ENCODE measurements around the gene GPBP1.

- TF ChIP-seq CTCF (IDR thresholded peaks at IDR 0.05; ENCODE audit: poor library complexity, severe bottlenecking): no peak
- TF ChIP-seq POLR2AphosphoS5 (IDR thresholded peaks at IDR 0.05): no peak
- TF ChIP-seq RAD21 (conservative IDR thresholded peaks at IDR 0.05): no peak
- TF ChIP-seq EZH2 (IDR thresholded peaks at IDR 0.05; ENCODE audit: borderline replicate concordance, insufficient read depth, low read length, poor library complexity, severe bottlenecking): no peak
- TF ChIP-seq, protein P1, sequence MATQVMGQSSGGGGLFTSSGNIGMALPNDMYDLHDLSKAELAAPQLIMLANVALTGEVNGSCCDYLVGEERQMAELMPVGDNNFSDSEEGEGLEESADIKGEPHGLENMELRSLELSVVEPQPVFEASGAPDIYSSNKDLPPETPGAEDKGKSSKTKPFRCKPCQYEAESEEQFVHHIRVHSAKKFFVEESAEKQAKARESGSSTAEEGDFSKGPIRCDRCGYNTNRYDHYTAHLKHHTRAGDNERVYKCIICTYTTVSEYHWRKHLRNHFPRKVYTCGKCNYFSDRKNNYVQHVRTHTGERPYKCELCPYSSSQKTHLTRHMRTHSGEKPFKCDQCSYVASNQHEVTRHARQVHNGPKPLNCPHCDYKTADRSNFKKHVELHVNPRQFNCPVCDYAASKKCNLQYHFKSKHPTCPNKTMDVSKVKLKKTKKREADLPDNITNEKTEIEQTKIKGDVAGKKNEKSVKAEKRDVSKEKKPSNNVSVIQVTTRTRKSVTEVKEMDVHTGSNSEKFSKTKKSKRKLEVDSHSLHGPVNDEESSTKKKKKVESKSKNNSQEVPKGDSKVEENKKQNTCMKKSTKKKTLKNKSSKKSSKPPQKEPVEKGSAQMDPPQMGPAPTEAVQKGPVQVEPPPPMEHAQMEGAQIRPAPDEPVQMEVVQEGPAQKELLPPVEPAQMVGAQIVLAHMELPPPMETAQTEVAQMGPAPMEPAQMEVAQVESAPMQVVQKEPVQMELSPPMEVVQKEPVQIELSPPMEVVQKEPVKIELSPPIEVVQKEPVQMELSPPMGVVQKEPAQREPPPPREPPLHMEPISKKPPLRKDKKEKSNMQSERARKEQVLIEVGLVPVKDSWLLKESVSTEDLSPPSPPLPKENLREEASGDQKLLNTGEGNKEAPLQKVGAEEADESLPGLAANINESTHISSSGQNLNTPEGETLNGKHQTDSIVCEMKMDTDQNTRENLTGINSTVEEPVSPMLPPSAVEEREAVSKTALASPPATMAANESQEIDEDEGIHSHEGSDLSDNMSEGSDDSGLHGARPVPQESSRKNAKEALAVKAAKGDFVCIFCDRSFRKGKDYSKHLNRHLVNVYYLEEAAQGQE (IDR thresholded peaks at IDR 0.05; ENCODE audit: borderline replicate concordance): no peak
- TF ChIP-seq EP300 (conservative IDR thresholded peaks at IDR 0.05; ENCODE audit: poor library complexity, severe bottlenecking): no peak
Observed at GRCh38 chr5:57225553-57225952, 51.7 kb downstream of the GPBP1 start.

Data from neural cell (in vitro differentiated cells).